Glutamatergic neuron (in vitro differentiated cells): ENCODE measurements around the gene MEF2B. TPM values are rescaled to one million over a fixed set of nuclear protein-coding genes. Genes with fewer than 3 reads are reported as not detected.

Source experiments
- DNase-seq: peaks from one replicate; pipeline ENCODE4 v3.0.0; 2022
- H3K27ac Mint-ChIP-seq: one replicate; pipeline ENCODE4 v1.8.0; 2020; ENCODE audit warnings: mild to moderate bottlenecking, mixed read lengths, inconsistent platforms; ENCODE audit not compliant: unreplicated experiment
- H3K27me3 Mint-ChIP-seq: one replicate; pipeline ENCODE4 v1.8.0; 2020; ENCODE audit warnings: mild to moderate bottlenecking, moderate library complexity, mixed read lengths, inconsistent platforms; ENCODE audit not compliant: unreplicated experiment
- H3K36me3 Mint-ChIP-seq: one replicate; pipeline ENCODE4 v1.8.0; 2020; ENCODE audit warnings: mild to moderate bottlenecking, mixed read lengths, inconsistent platforms; ENCODE audit not compliant: unreplicated experiment
- H3K4me1 Mint-ChIP-seq: one replicate; pipeline ENCODE4 v1.8.0; 2020; ENCODE audit warnings: mild to moderate bottlenecking, low read depth, mixed read lengths, inconsistent platforms; ENCODE audit not compliant: unreplicated experiment
- H3K4me3 Mint-ChIP-seq: one replicate; pipeline ENCODE4 v1.8.0; 2020; ENCODE audit warnings: mild to moderate bottlenecking, mixed read lengths, inconsistent platforms; ENCODE audit not compliant: unreplicated experiment
- H3K9me3 Mint-ChIP-seq: one replicate; pipeline ENCODE4 v1.8.0; 2020; ENCODE audit warnings: mild to moderate bottlenecking, moderate library complexity, mixed read lengths, inconsistent platforms; ENCODE audit not compliant: unreplicated experiment
- CTCF ChIP-seq: fragments of 200-600 bp; sonication (generic); IDR thresholded peaks from one replicate; pipeline ENCODE4 v1.5.0; 2021; ENCODE audit not compliant: partially characterized antibody, unreplicated experiment
- total RNA-seq: library from RNA; stranded (reverse); fragmentation: NEBNext Ultra II Directional; extraction: Animal tissue kit (Norgen Biotek cat#: 25700); gene quantifications from one replicate; pipeline ENCODE4 v1.2.1, GENCODE V29; 2021; ENCODE audit not compliant: unreplicated experiment

Gene MEF2B
- total RNA-seq, 1 donor from 2014 or later = 1.7 TPM

GRCh38 chr19:19098703-19099632 is 71.1 kb downstream of the MEF2B start:
- Mint-ChIP-seq H3K27me3 (peaks cover 3% of the 10 kb centered on the region), H3K4me3 (no peak overlapping the region), H3K4me1 (no peaks in the 10 kb centered on the region), H3K36me3 (no peaks in the 10 kb centered on the region), H3K9me3 (no peaks in the 10 kb centered on the region), H3K27ac (no peak overlapping the region)
- no peak for DNase-seq
- TF ChIP-seq CTCF = no peak

- Mint-ChIP-seq H3K4me1 (no peaks in the 10 kb centered on the region), H3K27me3 (peaks cover 3% of the 10 kb centered on the region), H3K9me3 (no peaks in the 10 kb centered on the region), H3K4me3 (no peak overlapping the region), H3K27ac (no peak overlapping the region), H3K36me3 (no peaks in the 10 kb centered on the region)
- TF ChIP-seq CTCF = no peak
- DNase-seq = no peak
Observed at GRCh38 chr19:19098084-19098702, 71.9 kb downstream of the MEF2B start.

- H3K36me3 Mint-ChIP-seq = no peaks in the 10 kb centered on the region
- peaks cover 3% of the 10 kb centered on the region for H3K27me3 Mint-ChIP-seq
- no peak for TF ChIP-seq CTCF
- no peak overlapping the region for H3K27ac Mint-ChIP-seq
- H3K9me3 Mint-ChIP-seq = no peaks in the 10 kb centered on the region
- DNase-seq = no peak
- no peak overlapping the region for H3K4me3 Mint-ChIP-seq
- H3K4me1 Mint-ChIP-seq = no peaks in the 10 kb centered on the region
Observed at GRCh38 chr19:19096641-19097627, 73.1 kb downstream of the MEF2B start.

- Mint-ChIP-seq H3K9me3 (no peaks in the 10 kb centered on the region), H3K4me1 (no peaks in the 10 kb centered on the region), H3K27me3 (peaks cover 5% of the 10 kb centered on the region), H3K36me3 (no peaks in the 10 kb centered on the region), H3K27ac (no peak overlapping the region), H3K4me3 (no peak overlapping the region)
- no peak for TF ChIP-seq CTCF
- DNase-seq = no peak
Observed at GRCh38 chr19:19095691-19096090, 74.4 kb downstream of the MEF2B start.

Other genes with a start within 250 kb of the MEF2B start
- 217 TPM for gene HOMER3, start 229.0 kb downstream of the MEF2B start, total RNA-seq
- gene SUGP2, start 136.7 kb downstream of the MEF2B start, total RNA-seq = 201 TPM
- gene ARMC6, start 136.7 kb downstream of the MEF2B start, total RNA-seq = 32.8 TPM
- gene SLC25A42, start 106.3 kb downstream of the MEF2B start, total RNA-seq = 14.2 TPM
- 16.2 TPM for gene TMEM161A, start 31.8 kb downstream of the MEF2B start, total RNA-seq
- gene BORCS8, start 21.9 kb upstream of the MEF2B start, total RNA-seq = 20.5 TPM
- 73.5 TPM for gene RFXANK, start 22.0 kb upstream of the MEF2B start, total RNA-seq
- 5.5 TPM for gene NR2C2AP, start 33.2 kb upstream of the MEF2B start, total RNA-seq
- gene NCAN, start 41.7 kb upstream of the MEF2B start, total RNA-seq = 186 TPM
- gene TM6SF2, start 103.0 kb upstream of the MEF2B start, total RNA-seq = 7.2 TPM
- gene SUGP1, start 150.2 kb upstream of the MEF2B start, total RNA-seq = 134 TPM
- 107 TPM for gene MAU2, start 150.6 kb upstream of the MEF2B start, total RNA-seq
- 203 TPM for gene GATAD2A, start 235.4 kb upstream of the MEF2B start, total RNA-seq